Neural progenitor cell (in vitro differentiated cells): ENCODE data around the gene OBP2A.

ENCODE experiments used
- CTCF ChIP-seq: fragments of 200-600 bp; sonication (generic); IDR thresholded peaks from 2 replicates; pipeline ENCODE4 v1.5.1; 2017; ENCODE audit warnings: antibody characterized with exemption, mild to moderate bottlenecking
- EZH2 ChIP-seq: fragments of 200-600 bp; sonication (generic); IDR thresholded peaks from 2 replicates; pipeline ENCODE4 v1.6.1; 2017; ENCODE audit warnings: antibody characterized with exemption, mild to moderate bottlenecking, moderate library complexity
- EZH2phosphoT487 ChIP-seq: fragments of 200-600 bp; sonication (generic); IDR thresholded peaks from 2 replicates; pipeline ENCODE4 v1.6.1; 2017; ENCODE audit warnings: antibody characterized with exemption

GRCh38 chr9:135570456-135570855 is 24.5 kb downstream of the OBP2A start:
- TF ChIP-seq CTCF: no peak
- no peak for TF ChIP-seq EZH2
- no peak for TF ChIP-seq EZH2phosphoT487
